ENCODE measurements around the gene ZNF711.

DNA sequence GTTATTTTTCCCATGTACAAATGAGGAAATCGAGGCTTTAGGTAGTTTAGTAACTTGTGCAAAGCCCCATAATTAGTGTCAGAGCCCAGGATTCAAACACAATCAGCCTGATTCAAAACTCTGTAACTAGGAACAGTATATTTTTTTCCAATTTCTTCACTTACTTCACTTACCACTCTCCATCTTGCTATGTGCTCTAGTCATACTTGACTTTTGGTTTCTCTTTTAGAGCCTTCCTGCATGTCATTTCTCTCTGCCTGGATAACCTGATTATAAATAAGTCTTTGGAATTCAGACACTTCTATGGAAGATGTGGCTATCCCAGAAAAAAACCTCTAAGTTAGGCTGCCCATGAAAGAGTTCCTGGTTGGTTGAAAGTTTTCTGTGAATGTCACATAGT lies 22.4 kb upstream of the ZNF711 start:
- TF ChIP-seq, protein P1, sequence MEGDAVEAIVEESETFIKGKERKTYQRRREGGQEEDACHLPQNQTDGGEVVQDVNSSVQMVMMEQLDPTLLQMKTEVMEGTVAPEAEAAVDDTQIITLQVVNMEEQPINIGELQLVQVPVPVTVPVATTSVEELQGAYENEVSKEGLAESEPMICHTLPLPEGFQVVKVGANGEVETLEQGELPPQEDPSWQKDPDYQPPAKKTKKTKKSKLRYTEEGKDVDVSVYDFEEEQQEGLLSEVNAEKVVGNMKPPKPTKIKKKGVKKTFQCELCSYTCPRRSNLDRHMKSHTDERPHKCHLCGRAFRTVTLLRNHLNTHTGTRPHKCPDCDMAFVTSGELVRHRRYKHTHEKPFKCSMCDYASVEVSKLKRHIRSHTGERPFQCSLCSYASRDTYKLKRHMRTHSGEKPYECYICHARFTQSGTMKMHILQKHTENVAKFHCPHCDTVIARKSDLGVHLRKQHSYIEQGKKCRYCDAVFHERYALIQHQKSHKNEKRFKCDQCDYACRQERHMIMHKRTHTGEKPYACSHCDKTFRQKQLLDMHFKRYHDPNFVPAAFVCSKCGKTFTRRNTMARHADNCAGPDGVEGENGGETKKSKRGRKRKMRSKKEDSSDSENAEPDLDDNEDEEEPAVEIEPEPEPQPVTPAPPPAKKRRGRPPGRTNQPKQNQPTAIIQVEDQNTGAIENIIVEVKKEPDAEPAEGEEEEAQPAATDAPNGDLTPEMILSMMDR (optimal IDR thresholded peaks at IDR 0.05 in 1 of 3, IDR thresholded peaks at IDR 0.05 in 1 of 3, conservative IDR thresholded peaks at IDR 0.05 in 1 of 3; ENCODE audit: extremely low read depth in 1 of 3, insufficient read depth in 2 of 3, low read length in 3 of 3): no peak
- no peak for TF ChIP-seq EZH2 (IDR thresholded peaks at IDR 0.05; ENCODE audit: low read length)
